WTC11 (cell line): ENCODE results near the gene SRGAP1. TPM values are rescaled to one million over a fixed set of nuclear protein-coding genes. Genes with fewer than 3 reads are reported as not detected.

Experiments used
- ATAC-seq: fragments of 200-7000 bp; cut with Tn5 transposase; 2 replicates; pipeline ENCODE4 v1.10.0; 2021; ENCODE audit warnings: mild to moderate bottlenecking, moderate library complexity
- CTCF ChIA-PET: fragments of 300-600 bp; sonication (Branson Sonifier 250); formaldehyde crosslinking; loops from one replicate; lab custom pipeline; 2021; ENCODE audit warnings: antibody characterized with exemption; lab: Charles Lee
- POLR2A ChIA-PET: fragments of 350-600 bp; sonication (Branson Sonifier 250); formaldehyde crosslinking; loops from one replicate; lab custom pipeline; 2021; ENCODE audit warnings: antibody characterized with exemption; lab: Charles Lee
- DNase-seq: peaks from one replicate; pipeline ENCODE4 v3.0.0; 2021; ENCODE audit warnings: low spot score
- H3K27ac Mint-ChIP-seq: 2 replicates; pipeline ENCODE4 v1.8.0; 2021; ENCODE audit warnings: mixed read lengths
- H3K27me3 Mint-ChIP-seq: 2 replicates; pipeline ENCODE4 v1.8.0; 2021; ENCODE audit warnings: low read depth, mild to moderate bottlenecking, moderate library complexity, mixed read lengths
- H3K36me3 Mint-ChIP-seq: 2 replicates; pipeline ENCODE4 v1.8.0; 2021; ENCODE audit warnings: mixed read lengths
- H3K4me1 Mint-ChIP-seq: 2 replicates; pipeline ENCODE4 v1.8.0; 2022; ENCODE audit warnings: mixed read lengths
- H3K4me3 Mint-ChIP-seq: 2 replicates; pipeline ENCODE4 v1.8.0; 2021; ENCODE audit warnings: mild to moderate bottlenecking, moderate library complexity, mixed read lengths
- H3K9me3 Mint-ChIP-seq: 2 replicates; pipeline ENCODE4 v1.8.0; 2021; ENCODE audit warnings: mixed read lengths
- ATF2 ChIP-seq: sonication (generic); formaldehyde crosslinking; IDR thresholded peaks from 2 replicates; pipeline ENCODE4 v1.8.1; 2022; ENCODE audit warnings: low read depth, missing genetic modification reagents, borderline replicate concordance
- E2F1 ChIP-seq: sonication (generic); formaldehyde crosslinking; IDR thresholded peaks from 2 replicates; pipeline ENCODE4 v1.8.0; 2022; ENCODE audit warnings: mild to moderate bottlenecking, missing genetic modification reagents
- E2F4 ChIP-seq: sonication (generic); formaldehyde crosslinking; IDR thresholded peaks from 2 replicates; pipeline ENCODE4 v1.8.1; 2022; ENCODE audit warnings: low read depth, mild to moderate bottlenecking, moderate library complexity, missing genetic modification reagents, borderline replicate concordance
- FOXP1 ChIP-seq: sonication (generic); formaldehyde crosslinking; IDR thresholded peaks from 2 replicates; pipeline ENCODE4 v1.8.0; 2022; ENCODE audit warnings: missing genetic modification reagents, mild to moderate bottlenecking, moderate library complexity, borderline replicate concordance
- FOXP4 ChIP-seq: sonication (generic); formaldehyde crosslinking; IDR thresholded peaks from 2 replicates; pipeline ENCODE4 v1.8.0; 2022; ENCODE audit warnings: mild to moderate bottlenecking, missing genetic modification reagents
- GABPB1 ChIP-seq: sonication (generic); formaldehyde crosslinking; IDR thresholded peaks from 2 replicates; pipeline ENCODE4 v1.8.1; 2023; ENCODE audit warnings: mild to moderate bottlenecking, missing genetic modification reagents
- HMGA2 ChIP-seq: fragments of 250-450 bp; sonication (Bioruptor Pico); IDR thresholded peaks from 2 replicates; pipeline ENCODE4 v1.4.0; 2021; ENCODE audit warnings: mild to moderate bottlenecking, moderate library complexity
- OVOL2 ChIP-seq: fragments of 250-450 bp; sonication (Bioruptor Pico); IDR thresholded peaks from 2 replicates; pipeline ENCODE4 v1.9.0; 2021; ENCODE audit warnings: mild to moderate bottlenecking, borderline replicate concordance
- PREB ChIP-seq: sonication (generic); formaldehyde crosslinking; IDR thresholded peaks from 2 replicates; pipeline ENCODE4 v1.8.1; 2022; ENCODE audit warnings: mild to moderate bottlenecking, missing genetic modification reagents, moderate library complexity, borderline replicate concordance
- SP1 ChIP-seq: sonication (generic); formaldehyde crosslinking; conservative IDR thresholded peaks from 2 replicates; pipeline ENCODE4 v1.8.1; 2022; ENCODE audit warnings: missing genetic modification reagents
- USF2 ChIP-seq: sonication (generic); formaldehyde crosslinking; IDR thresholded peaks from 2 replicates; pipeline ENCODE4 v1.8.1; 2023; ENCODE audit warnings: mild to moderate bottlenecking, missing genetic modification reagents, moderate library complexity
- ZNF121 ChIP-seq: sonication (generic); formaldehyde crosslinking; IDR thresholded peaks from 2 replicates; pipeline ENCODE4 v1.8.0; 2023; ENCODE audit warnings: missing genetic modification reagents
- ZNF232 ChIP-seq: sonication (generic); formaldehyde crosslinking; IDR thresholded peaks from 2 replicates; pipeline ENCODE4 v1.8.0; 2022; ENCODE audit warnings: mild to moderate bottlenecking, missing genetic modification reagents
- ZNF532 ChIP-seq: fragments of 250-450 bp; sonication (Bioruptor Pico); IDR thresholded peaks from 2 replicates; pipeline ENCODE4 v1.9.0; 2021; ENCODE audit warnings: mild to moderate bottlenecking, borderline replicate concordance
- ZNF671 ChIP-seq: fragments of 250-450 bp; sonication (Bioruptor Pico); IDR thresholded peaks from 2 replicates; pipeline ENCODE4 v1.8.0; 2021; ENCODE audit warnings: mild to moderate bottlenecking
- ZSCAN18 ChIP-seq: fragments of 250-450 bp; sonication (Bioruptor Pico); IDR thresholded peaks from 2 replicates; pipeline ENCODE4 v2.1.2; 2022; ENCODE audit warnings: mild to moderate bottlenecking, moderate library complexity
- total RNA-seq: library from RNA; stranded (reverse); gene quantifications from 3 replicates; pipeline ENCODE4 v1.2.3, GENCODE V29; 2021

The SRGAP1 gene
- total RNA-seq, 1 experiment from 2014 or later, result 10.3 TPM

GRCh38 chr12:63808631-63809030 lies 35.9 kb upstream of the SRGAP1 start (continued):
- TF ChIP-seq E2F1 (CRISPR knock-in tag) (no peak), HMGA2 (CRISPR knock-in tag) (no peak)

GRCh38 chr12:63809566-63809965 lies 34.9 kb upstream of the SRGAP1 start:
- Mint-ChIP-seq H3K9me3 (no peaks in the 10 kb centered on the region), H3K27me3 (no peaks in the 10 kb centered on the region), H3K4me3 (no peak overlapping the region), H3K36me3 (no peaks in the 10 kb centered on the region)
- ATAC-seq, result no peak
- CTCF ChIA-PET, result no interaction called here
- TF ChIP-seq ZNF671 (CRISPR knock-in tag), result no peak
- no peak for TF ChIP-seq FOXP1 (CRISPR knock-in tag)
- no peak for TF ChIP-seq ZNF532 (CRISPR knock-in tag)
- no peak for TF ChIP-seq E2F4 (CRISPR knock-in tag)
- TF ChIP-seq OVOL2 (CRISPR knock-in tag), result no peak
- no peak for TF ChIP-seq SP1
- TF ChIP-seq ZNF232 (CRISPR knock-in tag), result no peak
- TF ChIP-seq USF2, result no peak
- no peak for TF ChIP-seq GABPB1 (CRISPR knock-in tag)
- TF ChIP-seq PREB (CRISPR knock-in tag), result no peak
- no peak for TF ChIP-seq ZNF121 (CRISPR knock-in tag)
- no peak for TF ChIP-seq FOXP4
- no peak for TF ChIP-seq ZSCAN18
- no peak for TF ChIP-seq ATF2 (CRISPR knock-in tag)
- TF ChIP-seq, all 79 proteins: peak for 0
- H3K27ac Mint-ChIP-seq, result no peak overlapping the region
- POLR2A ChIA-PET, result no interaction called here
- no peak for DNase-seq
- no peaks in the 10 kb centered on the region for H3K4me1 Mint-ChIP-seq
